OCI-LY3 (cell line): ENCODE measurements around the gene CARD11.
"Not testable (repeated sequence)": the region's sequence is repeated elsewhere in the genome, so short reads cannot be mapped to it uniquely, and the experiment has no call there.

ENCODE experiments used
- H2AFZ ChIP-seq: fragments of 200-600, 300-600 bp; shearing (Covaris generic); 2 replicates; pipeline ENCODE4 v1.6.0; 2014; ENCODE audit warnings: antibody characterized with exemption, low read depth, low read length
- H3K27ac ChIP-seq: fragments of 200-600, 300-600 bp; sonication (generic); 2 replicates; pipeline ENCODE4 v1.5.1; 2014; ENCODE audit warnings: mild to moderate bottlenecking, low read length, moderate library complexity, mixed read lengths
- H3K27me3 ChIP-seq: fragments of 200-600, 300-600 bp; sonication (generic); 2 replicates; pipeline ENCODE4 v1.6.1; 2014; ENCODE audit warnings: low read depth, low read length, mixed read lengths
- H3K36me3 ChIP-seq: fragments of 200-600, 300-600 bp; sonication (generic); replicated peaks from 2 replicates; pipeline ENCODE3; 2014; ENCODE audit warnings: low read depth, low read length, mixed read lengths
- H3K4me1 ChIP-seq: fragments of 300-600, 200-600 bp; sonication (generic); 2 replicates; pipeline ENCODE4 v1.6.1; 2014; ENCODE audit warnings: low read length, mixed read lengths
- H3K4me2 ChIP-seq: fragments of 200-600, 300-600 bp; sonication (generic); 2 replicates; pipeline ENCODE4 v1.6.1; 2014; ENCODE audit warnings: low read length, mixed read lengths
- H3K4me3 ChIP-seq: fragments of 300-600, 200-600 bp; sonication (generic); 2 replicates; pipeline ENCODE4 v1.5.1; 2014; ENCODE audit warnings: antibody characterized with exemption, mild to moderate bottlenecking, low read length, moderate library complexity
- H3K79me2 ChIP-seq: fragments of 300-600, 200-600 bp; shearing (Covaris generic); 2 replicates; pipeline ENCODE4 v1.6.1; 2014; ENCODE audit warnings: mild to moderate bottlenecking, low read length, mixed read lengths
- H3K9ac ChIP-seq: fragments of 300-600, 200-600 bp; shearing (Covaris generic); 2 replicates; pipeline ENCODE4 v1.6.0; 2014; ENCODE audit warnings: mild to moderate bottlenecking, low read length, moderate library complexity
- H3K9me3 ChIP-seq: fragments of 200-600, 300-600 bp; shearing (Covaris generic); 2 replicates; pipeline ENCODE4 v1.6.1; 2014; ENCODE audit warnings: low read length, mixed read lengths; ENCODE audit not compliant: insufficient read depth
- H4K20me1 ChIP-seq: fragments of 200-600, 300-600 bp; sonication (generic); 2 replicates; pipeline ENCODE4 v1.6.1; 2016; ENCODE audit warnings: low read length, mixed read lengths; ENCODE audit not compliant: insufficient read depth
- EZH2phosphoT487 ChIP-seq: fragments of 200-600 bp; shearing (Covaris generic); IDR thresholded peaks from 2 replicates; pipeline ENCODE4 v1.6.1; 2018; ENCODE audit warnings: antibody characterized with exemption, mixed run types, low read depth
- TF ChIP-seq, protein P1 (sequence below): fragments of 200-600, 300-600 bp; sonication (generic); IDR thresholded peaks from 2 replicates; pipeline ENCODE4 v1.5.1; 2014; ENCODE audit warnings: antibody characterized with exemption, low read length, low read depth

CARD11 gene

DNA sequence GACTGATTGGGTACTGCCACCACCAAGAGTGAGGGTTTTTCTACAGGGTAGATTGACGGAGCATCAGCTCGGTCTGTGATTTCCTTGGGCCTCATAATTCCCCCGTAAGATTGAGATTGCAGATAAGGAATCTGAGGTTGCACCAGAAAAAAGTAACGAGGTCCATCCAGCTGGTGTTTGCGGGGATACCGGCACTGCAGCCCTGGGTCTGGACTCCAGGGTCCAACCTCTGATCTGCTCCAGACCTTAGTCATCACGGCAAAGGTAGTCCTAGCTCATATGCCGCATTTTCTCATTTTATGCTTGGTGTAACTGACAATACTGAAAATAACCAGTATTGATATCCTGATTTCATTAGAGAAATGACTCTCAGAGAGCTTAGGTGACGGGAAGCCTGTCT is 3.9 kb downstream of the CARD11 start:
- H3K4me3 ChIP-seq: peak overlapping the region; percentile 21
- H3K79me2 ChIP-seq: peaks cover 84% of the 10 kb centered on the region
- no peaks in the 10 kb centered on the region for H3K9me3 ChIP-seq
- H3K4me1 ChIP-seq: peaks cover 58% of the 10 kb centered on the region
- H3K9ac ChIP-seq: peak overlapping the region; percentile 20; the same call in 1 of the 2 replicates
- H4K20me1 ChIP-seq: peaks cover 53% of the 10 kb centered on the region
- peak overlapping the region; percentile 34 for H3K4me2 ChIP-seq
- no peaks in the 10 kb centered on the region for H3K27me3 ChIP-seq
- H3K27ac ChIP-seq: peak overlapping the region; percentile 61
- H2AFZ ChIP-seq: no peak overlapping the region
- TF ChIP-seq, protein P1, sequence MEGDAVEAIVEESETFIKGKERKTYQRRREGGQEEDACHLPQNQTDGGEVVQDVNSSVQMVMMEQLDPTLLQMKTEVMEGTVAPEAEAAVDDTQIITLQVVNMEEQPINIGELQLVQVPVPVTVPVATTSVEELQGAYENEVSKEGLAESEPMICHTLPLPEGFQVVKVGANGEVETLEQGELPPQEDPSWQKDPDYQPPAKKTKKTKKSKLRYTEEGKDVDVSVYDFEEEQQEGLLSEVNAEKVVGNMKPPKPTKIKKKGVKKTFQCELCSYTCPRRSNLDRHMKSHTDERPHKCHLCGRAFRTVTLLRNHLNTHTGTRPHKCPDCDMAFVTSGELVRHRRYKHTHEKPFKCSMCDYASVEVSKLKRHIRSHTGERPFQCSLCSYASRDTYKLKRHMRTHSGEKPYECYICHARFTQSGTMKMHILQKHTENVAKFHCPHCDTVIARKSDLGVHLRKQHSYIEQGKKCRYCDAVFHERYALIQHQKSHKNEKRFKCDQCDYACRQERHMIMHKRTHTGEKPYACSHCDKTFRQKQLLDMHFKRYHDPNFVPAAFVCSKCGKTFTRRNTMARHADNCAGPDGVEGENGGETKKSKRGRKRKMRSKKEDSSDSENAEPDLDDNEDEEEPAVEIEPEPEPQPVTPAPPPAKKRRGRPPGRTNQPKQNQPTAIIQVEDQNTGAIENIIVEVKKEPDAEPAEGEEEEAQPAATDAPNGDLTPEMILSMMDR: no peak
- TF ChIP-seq EZH2phosphoT487: no peak
- peaks cover 36% of the 10 kb centered on the region for H3K36me3 ChIP-seq

DNA sequence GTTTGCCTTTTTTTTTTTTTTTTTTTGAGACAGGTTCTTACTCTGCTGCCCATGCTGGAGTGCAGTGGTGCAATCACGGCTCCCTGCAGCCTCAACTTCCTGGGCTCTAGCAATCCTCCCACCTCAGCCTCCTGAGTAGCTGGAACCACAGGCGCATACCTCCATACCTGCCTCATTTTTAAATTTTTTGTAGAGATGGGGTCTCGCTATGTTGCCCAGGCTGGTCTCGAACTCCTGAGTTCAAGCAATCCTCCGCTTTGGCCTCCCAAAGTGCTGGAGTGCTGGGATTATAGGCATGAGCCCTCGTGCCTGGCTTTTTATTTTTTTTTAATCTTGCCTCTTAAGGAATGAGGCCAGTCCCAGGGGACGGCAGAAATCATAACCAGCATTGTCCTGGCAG is 5.7 kb downstream of the CARD11 start:
- H3K9me3 ChIP-seq, H3K27me3 ChIP-seq, H3K9ac ChIP-seq, H3K4me3 ChIP-seq, H2AFZ ChIP-seq: not testable (repeated sequence)
- peak overlapping the region; percentile 48 for H3K4me2 ChIP-seq
- H3K4me1 ChIP-seq: peaks cover 54% of the 10 kb centered on the region
- H3K36me3 ChIP-seq: peaks cover 43% of the 10 kb centered on the region
- peak overlapping the region; percentile 76 for H3K27ac ChIP-seq
- H3K79me2 ChIP-seq: peaks cover 98% of the 10 kb centered on the region
- peaks cover 67% of the 10 kb centered on the region for H4K20me1 ChIP-seq

DNA sequence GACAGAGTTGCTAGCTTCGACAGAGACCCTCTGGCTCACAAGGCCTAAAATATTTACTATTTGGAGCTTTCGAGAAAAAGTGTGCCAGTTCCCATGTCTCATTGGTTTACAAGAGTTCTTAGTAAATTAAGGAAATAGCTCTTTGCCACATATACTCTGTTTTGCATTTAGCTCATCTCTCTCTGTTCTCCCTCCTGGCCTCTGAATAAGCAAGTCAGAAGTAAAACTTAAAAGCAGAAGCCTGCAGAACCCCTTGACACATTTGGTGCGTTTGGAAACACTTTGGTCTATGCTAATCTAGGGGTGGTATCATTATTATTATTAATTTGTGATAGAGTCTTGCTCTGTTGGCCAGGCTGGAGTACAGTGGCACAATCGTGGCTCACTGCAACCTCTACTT is 6.4 kb downstream of the CARD11 start:
- TF ChIP-seq, protein P1: no peak
- TF ChIP-seq EZH2phosphoT487: no peak
- peak overlapping the region; percentile 76 for H3K27ac ChIP-seq

DNA sequence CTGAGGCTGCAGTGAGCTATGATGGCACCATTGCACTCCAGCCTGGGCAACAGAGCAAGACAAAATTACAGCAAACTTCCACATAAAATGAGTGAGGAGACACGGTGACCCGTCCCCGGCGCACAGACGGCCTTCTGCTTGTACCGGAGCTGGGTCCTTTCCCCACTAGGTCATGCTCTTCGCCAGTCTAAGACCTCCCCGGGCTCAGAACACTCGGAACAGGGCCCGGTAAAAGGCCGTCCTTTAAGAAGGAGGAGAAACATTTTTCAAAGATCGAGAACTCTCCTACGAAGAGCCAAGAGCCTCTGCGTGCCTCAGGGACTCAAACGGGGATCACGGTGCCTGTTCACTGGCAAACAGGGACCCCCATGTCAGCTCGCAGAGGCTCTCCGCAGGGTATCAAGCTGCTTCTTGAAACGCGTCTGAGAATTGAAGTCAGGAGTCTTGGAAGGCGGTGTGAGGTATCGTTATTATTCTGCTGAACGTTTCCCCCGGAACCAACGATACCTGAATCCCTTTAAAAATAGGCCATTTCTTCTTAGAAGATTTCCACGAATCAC is 9.0 kb downstream of the CARD11 start:
- Histone ChIP-seq H3K36me3 (peaks cover 36% of the 10 kb centered on the region), H3K4me1 (peaks cover 30% of the 10 kb centered on the region), H3K4me2 (no peak overlapping the region), H2AFZ (no peak overlapping the region), H3K27me3 (no peaks in the 10 kb centered on the region), H3K27ac (no peak overlapping the region), H4K20me1 (peaks cover 75% of the 10 kb centered on the region), H3K79me2 (peaks cover 95% of the 10 kb centered on the region), H3K9me3 (no peaks in the 10 kb centered on the region), H3K9ac (no peak overlapping the region), H3K4me3 (no peak overlapping the region)
- TF ChIP-seq, protein P1: no peak
- TF ChIP-seq EZH2phosphoT487: no peak

More for the DNA sequence above, 6.4 kb downstream of the CARD11 start:
- peaks cover 98% of the 10 kb centered on the region for H3K79me2 ChIP-seq
- no peaks in the 10 kb centered on the region for H3K9me3 ChIP-seq
- H3K9ac ChIP-seq: peak overlapping the region; percentile 18; the same call in 1 of the 2 replicates
- H3K4me3 ChIP-seq: peak overlapping the region; percentile 31
- H3K36me3 ChIP-seq: peaks cover 41% of the 10 kb centered on the region
- peaks cover 74% of the 10 kb centered on the region for H4K20me1 ChIP-seq
- H3K4me1 ChIP-seq: peaks cover 54% of the 10 kb centered on the region
- H3K4me2 ChIP-seq: peak overlapping the region; percentile 41
- H3K27me3 ChIP-seq: no peaks in the 10 kb centered on the region
- no peak overlapping the region for H2AFZ ChIP-seq
